GM19463 (cell line): ENCODE results near the gene MATN3.

Experiments
- ATAC-seq: cut with Tn5 transposase; IDR thresholded peaks from one replicate; pipeline ENCODE4 v1.9.1; 2021; ENCODE audit warnings: mild to moderate bottlenecking, moderate library complexity; ENCODE audit not compliant: unreplicated experiment

Gene MATN3

DNA sequence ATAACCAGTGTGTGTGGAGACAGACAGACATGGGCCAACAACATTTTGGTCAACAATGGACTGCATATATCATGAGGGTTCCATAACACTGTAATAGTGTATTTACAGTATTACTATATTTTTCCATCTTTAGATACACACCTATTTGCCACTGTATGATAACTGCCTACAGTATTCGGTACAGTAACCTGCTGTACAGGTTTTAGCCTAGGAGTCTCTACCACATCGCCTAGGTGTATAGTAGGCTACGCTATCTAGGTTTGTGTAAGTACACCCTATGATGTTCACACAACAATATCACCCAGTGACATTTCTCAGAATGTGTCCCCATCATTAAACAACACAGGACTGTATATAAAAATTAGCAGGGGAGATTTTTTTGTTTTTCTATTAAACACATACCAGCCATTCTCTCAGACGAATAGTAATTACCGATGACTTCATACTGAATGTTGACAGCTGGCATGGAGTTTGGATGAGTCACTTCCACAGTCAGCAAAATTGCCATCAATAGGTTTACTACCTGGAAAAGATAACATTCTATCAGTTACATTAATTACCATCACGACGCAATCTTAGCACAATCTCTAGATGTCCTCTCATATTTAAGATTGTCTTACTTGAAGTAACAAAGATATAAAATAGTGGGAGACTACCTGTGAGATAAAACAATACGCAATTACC lies 28.2 kb upstream of the MATN3 start:
- ATAC-seq = no peak

DNA sequence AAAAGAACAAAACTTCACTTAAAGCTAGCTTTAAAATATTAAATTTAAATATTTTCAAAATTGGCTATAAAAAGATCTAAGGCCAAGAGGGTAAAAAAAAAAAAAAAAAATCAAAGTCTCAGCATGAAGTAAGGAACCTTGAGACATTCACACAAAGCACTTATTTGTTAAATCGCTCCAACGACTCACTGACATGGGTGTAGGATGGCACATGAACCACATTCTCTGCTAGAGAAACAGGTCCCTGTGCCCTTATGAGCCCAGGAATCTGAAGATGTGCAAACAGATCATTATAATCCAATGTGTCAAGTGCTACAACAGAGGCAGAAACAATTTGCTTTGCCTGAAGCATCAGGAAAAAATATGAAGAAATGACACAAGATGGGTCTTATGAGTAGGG lies 25.2 kb upstream of the MATN3 start:
- ATAC-seq = no peak

DNA sequence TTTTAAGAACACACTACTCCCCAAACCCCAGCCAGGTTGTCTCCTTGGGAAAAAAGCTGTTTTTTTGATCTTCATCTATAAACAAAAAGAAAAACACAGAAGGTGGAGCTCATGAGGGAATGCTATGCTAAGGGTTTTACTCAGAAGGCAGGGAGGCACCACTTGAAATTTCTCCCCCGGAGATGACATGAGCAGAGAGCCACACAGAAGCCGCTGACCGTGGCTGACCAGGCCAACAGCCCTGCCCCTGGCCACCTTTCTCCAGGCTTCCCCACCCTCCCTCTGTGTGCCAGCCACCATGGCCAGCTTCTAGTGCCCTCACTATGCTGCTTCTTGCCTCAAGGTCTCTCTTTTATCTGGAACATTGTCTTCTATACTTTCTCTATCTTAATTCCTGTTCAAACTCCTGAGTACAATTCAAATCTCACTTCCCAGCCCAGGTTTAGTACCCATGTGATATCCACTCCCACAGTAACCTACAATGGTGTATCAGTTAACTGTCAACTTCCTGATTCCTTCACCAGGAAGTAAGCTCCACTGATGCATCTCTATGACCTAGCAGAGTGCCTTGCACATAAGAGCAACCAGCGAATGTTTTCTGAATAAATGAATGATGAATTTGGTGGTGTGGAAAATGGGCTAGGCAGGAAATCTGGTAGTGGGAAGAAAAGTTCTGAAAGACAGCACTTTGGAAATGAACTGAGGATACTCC lies 23.6 kb upstream of the MATN3 start:
- no peak for ATAC-seq

DNA sequence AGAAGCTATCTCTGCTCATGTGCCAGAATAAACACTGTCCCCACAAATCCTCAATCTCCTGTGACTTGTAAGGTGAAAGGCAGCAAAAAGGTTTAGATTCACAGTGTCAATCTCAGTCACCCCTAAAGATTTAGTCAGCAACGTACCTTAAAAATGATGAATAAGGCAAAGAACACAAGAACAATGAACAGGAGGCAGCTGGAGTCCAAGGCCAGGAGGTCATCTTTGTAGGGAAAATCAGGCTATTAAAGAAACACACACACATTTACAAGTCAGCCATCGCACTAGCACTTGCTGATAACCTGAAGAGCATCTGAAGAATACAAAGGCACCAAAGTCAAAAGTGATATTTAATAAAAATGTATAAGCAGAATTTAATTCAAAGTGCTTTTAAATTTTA lies 22.4 kb upstream of the MATN3 start:
- ATAC-seq = no peak

DNA sequence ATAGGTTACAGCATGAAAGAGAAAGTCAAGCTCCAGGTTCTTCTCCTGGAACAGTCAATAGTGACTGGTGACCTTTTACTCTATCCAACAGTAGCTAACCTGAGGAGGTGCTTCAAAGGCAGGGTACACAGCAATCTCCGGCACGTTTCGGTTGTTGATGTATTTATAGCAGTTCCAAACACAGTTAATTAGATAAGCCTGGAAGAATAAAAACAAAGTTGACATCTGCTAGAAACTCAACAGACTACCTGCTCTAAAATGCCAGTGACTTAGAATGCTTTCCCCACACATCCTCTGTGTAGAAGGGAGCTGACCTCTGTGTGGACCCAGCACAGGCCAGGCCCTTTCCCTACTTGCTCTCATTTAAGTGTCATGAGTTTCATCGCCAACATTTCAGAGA lies 21.8 kb upstream of the MATN3 start:
- no peak for ATAC-seq

DNA sequence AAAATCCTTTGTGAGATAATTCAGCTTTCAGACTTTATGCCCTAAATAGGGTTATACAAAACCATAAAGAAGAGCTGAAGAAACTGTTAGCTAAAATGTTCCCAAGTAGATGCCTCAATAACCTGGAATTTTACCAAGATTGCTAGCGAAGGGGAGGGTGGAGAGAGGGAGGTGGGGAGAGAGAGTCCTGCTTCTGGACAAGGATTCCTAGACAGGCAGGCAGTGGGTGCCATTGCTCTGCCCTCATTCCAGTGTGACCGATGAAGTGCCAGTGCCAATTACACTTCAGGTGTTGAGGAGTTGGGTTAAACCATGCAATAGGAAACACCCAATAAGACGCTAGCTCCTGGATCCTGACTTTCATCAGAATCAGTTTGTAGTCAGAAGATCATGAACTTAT lies 20.9 kb upstream of the MATN3 start:
- ATAC-seq = no peak

DNA sequence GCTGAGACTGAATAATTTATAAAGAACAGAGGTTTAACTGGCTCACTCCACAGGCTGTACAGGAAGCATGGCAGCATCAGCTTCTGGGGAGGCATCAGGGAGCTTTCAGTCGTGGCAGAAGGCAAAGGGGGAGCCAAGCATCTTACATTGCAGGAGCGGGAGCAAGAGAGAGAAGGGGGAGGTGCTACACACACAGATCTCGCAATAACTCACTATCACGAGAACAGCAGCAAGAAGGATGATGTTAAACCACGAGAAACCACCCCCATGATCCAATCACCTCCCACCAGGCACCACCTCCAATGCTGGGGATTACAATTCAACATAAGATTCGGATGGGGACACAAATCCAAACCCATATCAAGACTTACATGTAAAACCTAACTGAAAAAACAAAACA lies 17.8 kb upstream of the MATN3 start:
- ATAC-seq = no peak

DNA sequence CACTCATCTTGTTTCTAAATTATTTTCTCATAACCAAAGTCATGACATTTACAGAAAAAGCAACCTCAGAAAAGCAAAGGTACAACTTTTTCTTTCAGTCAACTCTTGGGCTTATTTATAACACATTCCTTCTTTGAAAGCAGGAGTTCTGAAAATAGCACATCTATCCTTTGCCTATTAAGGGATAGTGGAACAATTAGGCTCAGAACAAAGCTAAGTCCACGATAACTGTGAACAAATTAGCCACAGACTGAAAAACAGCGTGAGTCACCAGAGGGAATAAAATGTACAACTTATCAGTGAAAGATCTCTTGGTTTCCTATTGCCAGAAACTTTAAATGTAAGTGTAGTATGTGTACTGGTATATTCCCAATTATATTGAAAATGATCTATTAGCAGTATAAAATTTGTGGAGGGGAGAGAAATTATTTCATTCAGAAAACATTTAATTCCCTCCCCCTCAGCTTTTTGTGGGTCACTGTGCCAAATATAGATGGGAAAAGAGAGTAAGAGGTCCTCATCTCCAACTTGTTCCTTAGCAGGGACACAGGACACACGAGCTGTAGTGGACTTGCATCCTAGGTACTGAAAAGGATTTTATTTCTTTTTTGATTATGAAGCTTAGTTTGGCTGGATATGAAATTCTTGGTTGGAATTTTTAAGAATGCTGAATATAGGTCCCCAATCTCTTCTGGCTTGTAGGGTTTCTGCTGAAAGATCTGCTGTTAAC lies 15.4 kb upstream of the MATN3 start:
- no peak for ATAC-seq

DNA sequence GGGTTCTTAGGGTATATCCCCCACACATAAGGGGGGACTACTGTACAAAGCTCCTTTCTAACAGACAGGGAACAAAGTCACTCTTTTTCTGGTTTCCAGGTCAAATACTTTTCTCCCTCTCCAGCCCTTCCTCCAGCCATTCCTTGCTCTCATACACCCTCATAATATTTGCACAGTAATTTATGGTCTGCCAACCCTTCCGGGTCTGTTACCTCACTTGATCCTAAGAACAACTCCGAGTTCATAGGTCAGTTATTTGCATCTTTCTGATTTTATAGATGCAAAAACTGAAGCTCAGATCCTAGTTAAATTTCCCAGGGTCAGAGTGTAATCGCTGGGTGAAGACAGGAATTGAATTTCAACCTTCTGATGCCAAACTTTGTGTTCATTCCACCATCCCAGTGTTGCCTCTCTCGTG lies 14.8 kb upstream of the MATN3 start:
- ATAC-seq = no peak

DNA sequence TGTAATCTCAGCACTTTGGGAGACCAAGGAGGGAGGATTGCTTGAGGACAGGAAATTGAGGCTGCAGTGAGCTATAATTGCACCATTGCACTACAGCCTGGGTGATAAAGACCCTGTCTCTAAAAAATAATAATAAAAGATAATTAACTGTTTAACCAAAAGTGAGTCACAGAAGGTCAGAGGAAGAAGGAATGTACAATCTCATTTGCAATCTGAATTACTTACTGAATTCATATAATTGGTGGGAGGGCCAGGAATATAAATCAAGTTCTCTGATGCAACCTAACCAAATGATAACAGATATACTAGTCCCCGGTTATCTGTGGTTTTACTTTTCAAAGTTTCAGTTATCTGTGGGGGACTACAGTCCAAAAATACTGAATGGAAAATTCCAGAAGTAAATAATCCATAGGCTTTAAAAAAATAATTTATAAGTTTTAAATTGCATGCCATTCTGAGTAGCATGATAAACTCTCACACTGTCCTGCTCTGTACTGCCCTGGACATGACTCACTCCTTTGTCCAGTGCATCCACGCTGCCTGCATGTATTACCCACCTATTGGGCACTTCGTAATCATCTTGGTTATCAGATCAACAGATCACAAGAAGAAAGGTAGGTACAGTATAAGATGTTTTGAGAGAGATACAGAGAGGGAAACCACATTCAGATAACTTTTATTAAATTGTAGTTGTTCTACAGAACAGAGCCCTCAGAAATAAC lies 12.8 kb upstream of the MATN3 start:
- ATAC-seq = no peak

DNA sequence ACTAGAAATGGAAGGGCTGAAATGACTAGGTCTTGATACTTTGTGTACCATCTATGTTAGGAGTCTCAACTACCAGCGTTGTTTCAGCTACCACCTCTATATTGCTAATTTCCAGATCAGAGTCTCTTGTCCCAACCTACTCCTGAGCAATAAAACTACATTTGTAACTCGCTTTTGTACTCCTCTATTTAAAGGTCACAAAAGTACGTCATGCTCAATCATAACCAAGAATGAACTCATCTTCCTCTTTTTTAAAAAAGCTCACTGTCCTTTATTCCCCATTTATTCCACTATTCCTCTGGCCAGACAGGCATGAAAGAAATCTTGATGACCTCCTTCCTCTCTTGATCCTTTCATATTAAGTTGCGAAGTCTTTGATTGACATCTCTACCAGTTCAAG lies 11.2 kb upstream of the MATN3 start:
- ATAC-seq = no peak

DNA sequence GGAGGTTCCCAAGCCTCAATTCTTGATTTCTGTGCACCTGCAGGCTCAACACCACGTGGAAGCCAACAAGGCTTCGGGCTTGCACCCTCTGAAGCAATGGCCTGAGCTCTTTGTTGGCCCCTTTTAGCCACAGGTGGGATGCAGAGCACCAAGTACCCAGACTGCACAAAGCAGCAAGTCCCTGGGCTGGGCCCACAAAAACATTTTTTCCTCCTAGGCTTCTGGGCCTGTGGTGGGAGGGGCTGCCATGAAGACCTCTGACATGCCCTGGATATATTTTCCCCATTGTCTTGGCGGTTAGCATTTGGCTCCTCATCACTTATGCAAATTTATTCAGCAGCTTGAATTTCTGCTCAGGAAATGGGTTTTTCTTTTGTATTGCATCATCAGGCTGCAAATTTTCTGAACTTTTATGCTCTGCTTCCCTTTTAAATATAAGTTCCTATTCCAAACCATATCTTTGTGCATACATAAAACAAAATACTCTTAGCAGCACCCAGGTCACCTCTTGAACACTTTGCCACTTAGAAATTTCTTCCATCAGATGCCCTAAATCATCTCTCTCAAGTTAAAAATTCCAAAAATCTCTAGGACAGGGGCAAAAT lies 9.0 kb upstream of the MATN3 start:
- no peak for ATAC-seq

DNA sequence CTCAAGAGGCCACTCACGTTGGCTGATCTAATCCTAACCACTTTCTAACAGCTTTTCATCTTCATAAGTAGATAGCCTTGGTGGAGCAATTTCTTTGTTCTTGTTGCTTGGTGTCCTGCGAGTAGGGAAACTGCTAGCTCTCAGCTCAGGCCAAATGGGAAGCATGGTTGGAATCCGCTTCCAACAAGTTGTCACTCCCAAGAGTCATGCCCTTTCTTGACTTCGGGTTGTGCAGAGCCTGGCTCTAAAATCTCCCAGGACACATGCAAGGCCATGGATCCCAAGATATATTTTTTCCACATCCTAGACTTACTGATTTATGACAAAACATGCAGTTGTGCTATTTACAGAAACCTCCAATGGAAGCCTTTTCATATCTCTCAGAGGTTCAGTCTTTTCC lies 7.3 kb upstream of the MATN3 start:
- no peak for ATAC-seq

DNA sequence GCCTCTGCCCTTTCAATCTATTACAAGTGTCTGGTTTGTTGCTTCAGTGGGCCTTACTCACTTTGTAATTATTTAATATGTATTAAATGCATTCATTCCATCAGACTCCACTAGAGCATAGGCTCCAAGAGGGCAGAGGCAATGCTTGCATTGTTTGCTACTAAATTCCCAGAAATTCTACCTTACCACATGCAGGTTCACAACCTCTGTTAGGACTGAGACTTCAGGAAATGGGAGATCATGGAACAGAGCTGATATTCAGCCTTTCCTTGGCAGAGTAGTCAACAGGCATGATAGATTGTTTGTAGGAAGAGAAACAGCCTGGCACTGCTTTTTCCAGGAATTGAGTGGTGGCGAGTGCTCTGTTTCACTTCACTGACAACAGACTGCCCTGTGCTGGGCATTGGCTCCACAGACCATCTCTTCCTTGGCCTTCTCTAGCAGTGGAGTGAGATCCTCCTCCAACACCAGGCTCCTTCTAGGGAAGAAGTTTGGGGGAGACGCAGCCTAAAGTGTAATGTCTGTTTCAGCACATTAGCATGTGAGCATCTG lies 6.2 kb upstream of the MATN3 start:
- no peak for ATAC-seq

DNA sequence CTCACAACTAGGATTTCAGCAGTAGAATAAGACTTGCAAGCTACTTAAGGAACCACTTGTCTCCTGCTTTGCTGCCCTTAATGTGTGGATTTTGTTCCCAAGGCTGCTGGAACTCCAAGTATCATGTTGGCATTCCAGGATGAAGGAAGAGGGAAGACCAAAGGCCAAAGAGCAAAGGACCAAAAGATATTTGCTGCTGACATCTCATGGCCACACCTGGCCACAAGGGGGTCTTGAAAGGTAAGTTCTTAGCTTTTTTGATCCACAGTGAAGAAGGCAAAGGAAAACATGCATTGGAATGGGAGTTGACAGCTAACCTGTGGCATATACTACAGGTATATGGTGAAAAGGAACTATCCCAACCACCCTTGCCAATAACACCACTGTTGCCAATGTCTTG lies 3.9 kb upstream of the MATN3 start:
- no peak for ATAC-seq

DNA sequence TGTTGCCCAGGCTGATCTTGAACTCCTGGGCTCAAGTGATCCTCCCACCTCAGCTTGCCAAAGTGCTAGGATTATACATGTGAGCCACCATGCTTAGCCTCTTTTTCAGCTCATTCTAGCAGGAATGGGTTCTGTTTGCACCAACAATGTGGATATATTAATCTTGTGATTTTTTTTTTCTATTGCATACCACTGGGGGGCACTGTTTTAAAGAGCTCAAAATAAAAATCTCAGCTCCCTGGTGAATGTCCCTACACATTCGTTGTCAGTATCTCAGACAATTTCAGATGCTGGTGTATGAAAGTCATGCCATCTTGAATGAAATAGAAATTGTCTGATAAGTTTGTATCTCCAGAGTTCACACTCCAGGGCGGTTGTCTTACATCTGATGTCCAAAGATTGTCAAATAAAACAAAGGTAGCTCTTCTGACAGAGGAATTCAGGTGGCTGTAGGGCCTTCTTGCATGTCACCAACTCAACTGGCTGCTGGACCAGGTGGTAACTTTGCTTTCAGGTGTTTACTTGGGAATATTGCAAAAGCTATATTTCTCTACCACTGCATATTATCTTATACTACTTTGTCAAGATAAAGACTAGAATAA lies 3.1 kb upstream of the MATN3 start:
- no peak for ATAC-seq

DNA sequence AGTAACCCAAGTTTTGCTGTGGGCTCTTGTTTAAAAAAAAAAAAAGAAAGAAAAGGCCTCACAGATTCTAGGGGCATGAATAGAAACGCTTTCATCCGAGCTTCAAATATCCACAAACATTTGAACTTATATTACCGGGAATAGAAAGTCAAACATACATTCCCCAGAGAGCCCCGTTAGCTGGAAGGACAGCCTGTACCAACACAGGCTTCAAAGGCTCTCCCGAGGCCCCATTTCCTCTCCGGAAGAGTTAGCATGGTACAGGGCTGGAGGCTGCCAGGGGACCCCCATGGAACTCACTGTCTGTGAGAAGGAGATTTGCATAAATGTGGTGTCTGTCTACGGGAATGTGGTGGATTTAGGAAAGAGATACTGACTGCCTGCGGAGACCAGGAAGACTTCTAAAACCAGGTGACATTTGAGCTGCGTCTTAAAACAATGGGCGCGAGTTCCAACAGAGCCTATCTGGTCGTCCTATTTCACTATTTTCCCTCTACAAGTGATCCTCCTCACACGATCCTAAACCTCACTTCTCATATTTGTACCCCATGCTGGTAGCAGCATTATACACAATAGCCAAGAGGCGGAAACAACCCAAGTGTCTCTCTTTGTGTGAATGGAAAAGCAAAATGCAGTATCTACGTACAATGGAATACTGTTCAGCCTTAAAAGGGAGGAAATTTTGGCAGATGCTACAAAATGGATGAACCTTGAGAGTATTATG lies 820 bp upstream of the MATN3 start:
- ATAC-seq = no peak

DNA sequence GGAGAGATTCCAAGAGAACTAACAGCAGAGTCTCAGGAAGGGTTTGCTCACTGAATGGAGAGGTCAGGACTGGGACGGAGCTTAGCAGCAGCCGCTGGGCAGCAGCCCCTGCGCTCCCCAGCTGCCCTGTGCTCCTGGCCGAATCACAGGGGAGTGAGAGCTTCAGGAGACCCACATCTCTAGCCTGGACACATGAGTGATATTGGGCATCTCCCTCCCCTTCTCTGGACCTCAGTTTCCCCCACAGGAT lies 511 bp downstream of the MATN3 start:
- ATAC-seq = no peak

DNA sequence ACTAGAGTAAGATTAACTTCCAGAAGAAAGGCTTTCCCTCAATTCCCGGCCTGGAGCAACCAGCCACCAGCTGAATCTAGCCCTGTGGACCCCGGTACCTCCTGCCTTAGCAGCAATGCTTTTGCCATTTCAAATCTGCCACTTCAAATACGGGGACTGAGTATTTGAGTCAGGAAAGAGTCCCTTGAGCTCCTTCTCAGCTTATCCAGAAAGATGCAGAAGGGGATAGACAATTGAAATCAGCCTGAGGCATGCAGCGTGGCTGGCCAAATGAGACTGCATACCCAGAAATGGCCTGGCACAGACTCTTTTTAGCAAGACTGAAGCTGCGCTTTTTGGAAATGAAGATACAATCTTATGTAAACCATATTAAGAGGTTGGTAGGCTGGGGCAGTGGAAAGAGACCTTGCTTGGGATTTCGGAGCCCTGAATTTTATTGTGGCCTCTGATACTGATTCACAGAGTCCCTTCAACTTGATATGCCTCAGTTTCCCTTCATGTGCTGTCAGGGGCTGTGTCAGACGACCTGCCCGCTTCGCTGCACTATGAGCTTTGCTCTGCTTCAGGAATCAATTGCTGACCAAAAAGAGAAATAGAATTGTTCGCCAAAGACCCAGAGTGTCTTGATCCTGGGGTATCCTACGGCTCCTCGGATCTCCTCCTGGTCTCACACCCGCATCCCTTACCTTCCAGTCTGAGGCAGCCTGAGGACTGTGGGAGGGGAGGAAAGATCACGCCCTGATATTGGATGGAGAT lies 1.0 kb downstream of the MATN3 start:
- ATAC-seq = no peak
